ENCODE results near the gene TP53I13.

- no peak for TF ChIP-seq CTCF (conservative IDR thresholded peaks at IDR 0.05; ENCODE audit: low read length)
- no peak for TF ChIP-seq EZH2phosphoT487 (IDR thresholded peaks at IDR 0.05; ENCODE audit: borderline replicate concordance, low read depth, low read length)
Observed at GRCh38 chr17:29561554-29562517, 6.7 kb upstream of the TP53I13 start.
